Sciatic nerve (tissue), 2 donors: ENCODE results near the gene SFR1. TPM values are rescaled to one million over a fixed set of nuclear protein-coding genes. Genes with fewer than 3 reads are reported as not detected.
A peak's percentile ranks its signal among the peaks of the same experiment; 100 is the strongest.

ENCODE experiments used
- ATAC-seq: fragments of 200-7000 bp; cut with Tn5 transposase; one replicate; pipeline ENCODE4 v1.9.1; 2020; ENCODE audit warnings: mild to moderate bottlenecking, moderate library complexity
- DNase-seq: peaks from one replicate; pipeline ENCODE4 v3.0.0-alpha.2; 2020; ENCODE audit warnings: low spot score
- intact Hi-C: fragments of 100-400 bp; cut with DNase I; formaldehyde crosslinking; loops from one replicate; pipeline ENCODE4 v1.14.2; 2022
- total RNA-seq: library from RNA; stranded (reverse); fragmentation: NEBNext Ultra II Directional; extraction: Animal tissue kit (Norgen Biotek cat#: 25700); gene quantifications from one replicate; pipeline ENCODE4 v1.2.1, GENCODE V29; 2021
- donor health status: DM: no; HTN: no; CAD: no.
- donor health status: DM: no; HTN: no; CAD: no.

Gene SFR1
- total RNA-seq, 1 donor from 2014 or later: 7.8 TPM

GRCh38 chr10:104101902-104102301, 20.1 kb upstream of the SFR1 start:
- no peak for ATAC-seq
- no peak for DNase-seq
- intact Hi-C loops: no loop called here

- DNase-seq: no peak
- ATAC-seq: no peak
- intact Hi-C loops: no loop called here
Observed at GRCh38 chr10:104103956-104104355, 18.0 kb upstream of the SFR1 start.

- no peak for DNase-seq
- intact Hi-C loops: no loop called here
- ATAC-seq: no peak
Observed at GRCh38 chr10:104104418-104104817, 17.6 kb upstream of the SFR1 start.

GRCh38 chr10:104104926-104105325, 17.0 kb upstream of the SFR1 start:
- no peak for ATAC-seq
- DNase-seq: no peak
- intact Hi-C loops: no loop called here

GRCh38 chr10:104109908-104110662, 11.9 kb upstream of the SFR1 start:
- no peak for DNase-seq
- intact Hi-C loops: no loop called here
- no peak for ATAC-seq

GRCh38 chr10:104113376-104113956, 8.5 kb upstream of the SFR1 start:
- DNase-seq: no peak
- ATAC-seq: no peak
- intact Hi-C loops: no loop called here

- DNase-seq: no peak
- no peak for ATAC-seq
- intact Hi-C loops: no loop called here
Observed at GRCh38 chr10:104117839-104118323, 4.1 kb upstream of the SFR1 start.

GRCh38 chr10:104119996-104120395, 2.0 kb upstream of the SFR1 start:
- intact Hi-C loops: loop anchor here (10.0 kb wide), 1 partner anchor 235 kb away; no protein-coding TSS in a partner anchor
- DNase-seq (no peak), ATAC-seq (no peak)

- intact Hi-C loops: loop anchor here (10.0 kb wide), 1 partner anchor 236 kb away; no protein-coding TSS in a partner anchor
- DNase-seq (no peak), ATAC-seq (no peak)
Observed at GRCh38 chr10:104120512-104120902, 1.5 kb upstream of the SFR1 start.

- ATAC-seq: peak; percentile 92
- intact Hi-C loops: loop anchor here (10.0 kb wide), 1 partner anchor 236 kb away; no protein-coding TSS in a partner anchor
- DNase-seq: peak; percentile 94
Observed at GRCh38 chr10:104120903-104121484, 977 bp upstream of the SFR1 start.

- intact Hi-C loops: loop anchor here (10.0 kb wide), 1 partner anchor 238 kb away; no protein-coding TSS in a partner anchor
- ATAC-seq: peak; percentile 0
- DNase-seq: no peak
Observed at GRCh38 chr10:104122225-104123107, 495 bp downstream of the SFR1 start.

GRCh38 chr10:104123397-104123796, 1.4 kb downstream of the SFR1 start:
- ATAC-seq: no peak
- intact Hi-C loops: loop anchor here (10.0 kb wide), 1 partner anchor 239 kb away; no protein-coding TSS in a partner anchor
- DNase-seq: no peak

- no peak for DNase-seq
- ATAC-seq: no peak
- intact Hi-C loops: loop anchor here (10.0 kb wide), 1 partner anchor 243 kb away; no protein-coding TSS in a partner anchor
Observed at GRCh38 chr10:104127411-104127810, 5.4 kb downstream of the SFR1 start.

- intact Hi-C loops: loop anchor here (10.0 kb wide), 1 partner anchor 243 kb away; no protein-coding TSS in a partner anchor
- ATAC-seq (no peak), DNase-seq (no peak)
Observed at GRCh38 chr10:104128214-104128613, 6.2 kb downstream of the SFR1 start.

GRCh38 chr10:104130041-104130440, 8.1 kb downstream of the SFR1 start:
- intact Hi-C loops: no loop called here
- DNase-seq (no peak), ATAC-seq (no peak)

GRCh38 chr10:104138131-104138530, 16.2 kb downstream of the SFR1 start:
- intact Hi-C loops: no loop called here
- DNase-seq (no peak), ATAC-seq (no peak)

- DNase-seq (no peak), ATAC-seq (no peak)
- intact Hi-C loops: no loop called here
Observed at GRCh38 chr10:104139221-104139620, 17.2 kb downstream of the SFR1 start.

- intact Hi-C loops: no loop called here
- ATAC-seq: no peak
- no peak for DNase-seq
Observed at GRCh38 chr10:104142081-104142480, 20.1 kb downstream of the SFR1 start.

GRCh38 chr10:104143829-104144228, 21.9 kb downstream of the SFR1 start:
- intact Hi-C loops: no loop called here
- ATAC-seq (no peak), DNase-seq (no peak)
